ENCODE measurements around the gene MCM3AP.

DNA sequence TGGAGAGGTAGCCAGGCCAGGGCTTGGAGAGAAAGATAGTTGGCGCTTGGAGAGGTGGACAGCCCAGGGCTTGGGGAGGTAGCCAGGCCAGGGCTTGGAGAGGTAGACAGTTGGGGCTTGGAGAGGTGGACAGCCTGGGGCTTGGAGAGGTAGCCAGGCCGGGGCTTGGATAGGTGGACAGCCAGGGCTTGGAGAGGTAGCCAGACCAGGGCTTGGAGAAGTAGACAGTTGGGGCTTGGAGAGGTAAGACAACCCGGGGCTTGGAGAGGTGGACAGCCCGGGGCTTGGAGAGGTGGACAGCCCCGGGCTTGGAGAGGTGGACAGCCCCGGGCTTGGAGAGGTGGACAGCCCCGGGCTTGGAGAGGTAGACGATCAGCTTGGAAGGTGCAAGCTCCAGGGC lies 64.6 kb downstream of the MCM3AP start:
- TF ChIP-seq TRIM28 (IDR thresholded peaks at IDR 0.05): no peak
- no peak for TF ChIP-seq SMAD4 (CRISPR knock-in tag; conservative IDR thresholded peaks at IDR 0.05)
- TF ChIP-seq, protein P1, sequence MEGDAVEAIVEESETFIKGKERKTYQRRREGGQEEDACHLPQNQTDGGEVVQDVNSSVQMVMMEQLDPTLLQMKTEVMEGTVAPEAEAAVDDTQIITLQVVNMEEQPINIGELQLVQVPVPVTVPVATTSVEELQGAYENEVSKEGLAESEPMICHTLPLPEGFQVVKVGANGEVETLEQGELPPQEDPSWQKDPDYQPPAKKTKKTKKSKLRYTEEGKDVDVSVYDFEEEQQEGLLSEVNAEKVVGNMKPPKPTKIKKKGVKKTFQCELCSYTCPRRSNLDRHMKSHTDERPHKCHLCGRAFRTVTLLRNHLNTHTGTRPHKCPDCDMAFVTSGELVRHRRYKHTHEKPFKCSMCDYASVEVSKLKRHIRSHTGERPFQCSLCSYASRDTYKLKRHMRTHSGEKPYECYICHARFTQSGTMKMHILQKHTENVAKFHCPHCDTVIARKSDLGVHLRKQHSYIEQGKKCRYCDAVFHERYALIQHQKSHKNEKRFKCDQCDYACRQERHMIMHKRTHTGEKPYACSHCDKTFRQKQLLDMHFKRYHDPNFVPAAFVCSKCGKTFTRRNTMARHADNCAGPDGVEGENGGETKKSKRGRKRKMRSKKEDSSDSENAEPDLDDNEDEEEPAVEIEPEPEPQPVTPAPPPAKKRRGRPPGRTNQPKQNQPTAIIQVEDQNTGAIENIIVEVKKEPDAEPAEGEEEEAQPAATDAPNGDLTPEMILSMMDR (IDR thresholded peaks at IDR 0.05 in 2 of 3, conservative IDR thresholded peaks at IDR 0.05 in 1 of 3; ENCODE audit: insufficient read depth in 2 of 3, low read depth in 1 of 3, low read length in 3 of 3): no peak
- TF ChIP-seq SRSF3 (IDR thresholded peaks at IDR 0.05; ENCODE audit: insufficient read depth, low read length): no peak
- no peak for TF ChIP-seq IFI16 (CRISPR knock-in tag; IDR thresholded peaks at IDR 0.05)
- TF ChIP-seq TARDBP (IDR thresholded peaks at IDR 0.05): no peak
- TF ChIP-seq NR2C2 (CRISPR knock-in tag; IDR thresholded peaks at IDR 0.05): no peak
- no peak for TF ChIP-seq NR2C2 (tag; IDR thresholded peaks at IDR 0.05)
- TF ChIP-seq NFE2L1 (tag; IDR thresholded peaks at IDR 0.05; ENCODE audit: borderline replicate concordance, low read depth): no peak
- TF ChIP-seq, protein P2, sequence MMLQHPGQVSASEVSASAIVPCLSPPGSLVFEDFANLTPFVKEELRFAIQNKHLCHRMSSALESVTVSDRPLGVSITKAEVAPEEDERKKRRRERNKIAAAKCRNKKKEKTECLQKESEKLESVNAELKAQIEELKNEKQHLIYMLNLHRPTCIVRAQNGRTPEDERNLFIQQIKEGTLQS (IDR thresholded peaks at IDR 0.05): no peak
- TF ChIP-seq, protein P2 (CRISPR knock-in tag; conservative IDR thresholded peaks at IDR 0.05): no peak
- TF ChIP-seq, protein P3, sequence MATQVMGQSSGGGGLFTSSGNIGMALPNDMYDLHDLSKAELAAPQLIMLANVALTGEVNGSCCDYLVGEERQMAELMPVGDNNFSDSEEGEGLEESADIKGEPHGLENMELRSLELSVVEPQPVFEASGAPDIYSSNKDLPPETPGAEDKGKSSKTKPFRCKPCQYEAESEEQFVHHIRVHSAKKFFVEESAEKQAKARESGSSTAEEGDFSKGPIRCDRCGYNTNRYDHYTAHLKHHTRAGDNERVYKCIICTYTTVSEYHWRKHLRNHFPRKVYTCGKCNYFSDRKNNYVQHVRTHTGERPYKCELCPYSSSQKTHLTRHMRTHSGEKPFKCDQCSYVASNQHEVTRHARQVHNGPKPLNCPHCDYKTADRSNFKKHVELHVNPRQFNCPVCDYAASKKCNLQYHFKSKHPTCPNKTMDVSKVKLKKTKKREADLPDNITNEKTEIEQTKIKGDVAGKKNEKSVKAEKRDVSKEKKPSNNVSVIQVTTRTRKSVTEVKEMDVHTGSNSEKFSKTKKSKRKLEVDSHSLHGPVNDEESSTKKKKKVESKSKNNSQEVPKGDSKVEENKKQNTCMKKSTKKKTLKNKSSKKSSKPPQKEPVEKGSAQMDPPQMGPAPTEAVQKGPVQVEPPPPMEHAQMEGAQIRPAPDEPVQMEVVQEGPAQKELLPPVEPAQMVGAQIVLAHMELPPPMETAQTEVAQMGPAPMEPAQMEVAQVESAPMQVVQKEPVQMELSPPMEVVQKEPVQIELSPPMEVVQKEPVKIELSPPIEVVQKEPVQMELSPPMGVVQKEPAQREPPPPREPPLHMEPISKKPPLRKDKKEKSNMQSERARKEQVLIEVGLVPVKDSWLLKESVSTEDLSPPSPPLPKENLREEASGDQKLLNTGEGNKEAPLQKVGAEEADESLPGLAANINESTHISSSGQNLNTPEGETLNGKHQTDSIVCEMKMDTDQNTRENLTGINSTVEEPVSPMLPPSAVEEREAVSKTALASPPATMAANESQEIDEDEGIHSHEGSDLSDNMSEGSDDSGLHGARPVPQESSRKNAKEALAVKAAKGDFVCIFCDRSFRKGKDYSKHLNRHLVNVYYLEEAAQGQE (IDR thresholded peaks at IDR 0.05; ENCODE audit: borderline replicate concordance): no peak
- TF ChIP-seq, protein P3 (CRISPR knock-in tag; IDR thresholded peaks at IDR 0.05; ENCODE audit: low read depth): no peak
- no peak for TF ChIP-seq PYGO2 (tag; IDR thresholded peaks at IDR 0.05)

All from K562 (cell line).